A549 treated with CpdA at 1 μM for 4 hours (cell line): ENCODE data around the gene FRMD1. TPM values are rescaled to one million over a fixed set of nuclear protein-coding genes. Genes with fewer than 3 reads are reported as not detected.

ENCODE experiments used
- total RNA-seq: library from RNA; stranded (reverse); fragments of 200-300 nt; extraction: Qiagen RNA extraction; gene quantifications from 5 replicates; pipeline ENCODE4 v1.2.3, GENCODE V29; 2022; ENCODE audit warnings: low read depth

Gene FRMD1
- total RNA-seq: 0.02 to 0.05 TPM (median 0.03 TPM) in 4 of 5 replicates, not detected in the other

GRCh38 chr6:168078943-168079405 lies at the start of gene FRMD1:
Gene FRMD1, minus strand, starts transcription at chr6:168079212. Its CDS starts 118 bp downstream, at chr6:168079094.

Other genes starting within 250 kb of the FRMD1 start
- gene KIF25, start 81.5 kb downstream of the FRMD1 start, total RNA-seq: 0.07 to 0.15 TPM in 2 of 5 replicates, not detected in the others
- gene DACT2, start 240.6 kb upstream of the FRMD1 start, total RNA-seq: 0.27 to 0.57 TPM (median 0.50 TPM) in 5 replicates